ENCODE results near the gene DEXI. TPM values are rescaled to one million over a fixed set of nuclear protein-coding genes. Genes with fewer than 3 reads are reported as not detected.

Gene DEXI
- total RNA-seq, 4 donors from 2014 or later = 66.5 to 89.2 (median 74.6) TPM

GRCh38 chr16:10939649-10940234 lies 2.5 kb downstream of the DEXI start:
- TF ChIP-seq CTCF (IDR thresholded peaks at IDR 0.05) (no peak), POLR2A (IDR thresholded peaks at IDR 0.05) (no peak)
- peak overlapping the region in 1 of 3 donors; percentile 85 for H3K4me3 ChIP-seq (replicated peaks in 1 of 3)
- intact Hi-C loops (cut with DNase I) = no loop called here
- 80% methylated on average over 7 of the region's 7 CpGs for WGBS, 2 donors
- DNase-seq = no peak
- H3K27me3 ChIP-seq = no peaks in the 10 kb centered on the region
- H3K36me3 ChIP-seq = no peaks in the 10 kb centered on the region
- H3K9me3 ChIP-seq = no peaks in the 10 kb centered on the region
- peak overlapping the region in 1 of 3 donors; percentile 53 for H3K27ac ChIP-seq
- H3K4me1 ChIP-seq = peaks cover 65 to 75% of the 10 kb centered on the region in 2 donors

GRCh38 chr16:10938796-10939648 lies 3.2 kb downstream of the DEXI start:
- Histone ChIP-seq H3K4me3 (replicated peaks in 1 of 3) (no peak overlapping the region), H3K4me1 (peaks cover 65 to 76% of the 10 kb centered on the region in 2 donors), H3K36me3 (no peaks in the 10 kb centered on the region), H3K9me3 (no peaks in the 10 kb centered on the region), H3K27me3 (no peaks in the 10 kb centered on the region), H3K27ac (peak overlapping the region in 1 of 3 donors; percentile 53)
- TF ChIP-seq CTCF (IDR thresholded peaks at IDR 0.05) (no peak), POLR2A (IDR thresholded peaks at IDR 0.05) (no peak)
- WGBS, 2 donors = 61 to 68% methylated on average over 7 of the region's 7 CpGs
- DNase-seq = no peak
- intact Hi-C loops (cut with DNase I) = no loop called here

GRCh38 chr16:10938321-10938720 lies 3.9 kb downstream of the DEXI start:
- Histone ChIP-seq H3K27ac (peak overlapping the region in 2 of 3 donors; percentile 48 to 53), H3K27me3 (no peaks in the 10 kb centered on the region), H3K4me1 (peaks cover 62 to 69% of the 10 kb centered on the region in 2 donors), H3K36me3 (peaks cover 0 to 3% of the 10 kb centered on the region in 2 donors), H3K9me3 (no peaks in the 10 kb centered on the region), H3K4me3 (replicated peaks in 1 of 3) (no peak overlapping the region)
- WGBS, 2 donors = 77 to 82% methylated on average over 6 to 7 of the region's 7 CpGs
- intact Hi-C loops (cut with DNase I) = no loop called here
- DNase-seq = no peak
- TF ChIP-seq CTCF (IDR thresholded peaks at IDR 0.05) = no peak

GRCh38 chr16:10937068-10937859 lies 5.0 kb downstream of the DEXI start:
- H3K4me3 ChIP-seq (replicated peaks in 1 of 3) = no peak overlapping the region
- WGBS, 2 donors = 15 to 25% methylated on average over 7 to 11 of the region's 11 CpGs
- DNase-seq = peak; percentile 72 to 82
- peaks cover 56 to 61% of the 10 kb centered on the region in 2 donors for H3K4me1 ChIP-seq
- H3K9me3 ChIP-seq = no peaks in the 10 kb centered on the region
- TF ChIP-seq POLR2A (IDR thresholded peaks at IDR 0.05) (no peak), CTCF (IDR thresholded peaks at IDR 0.05) (no peak)
- peak overlapping the region; percentile 48 to 70 (median 62) for H3K27ac ChIP-seq
- H3K27me3 ChIP-seq = no peaks in the 10 kb centered on the region
- H3K36me3 ChIP-seq = peaks cover 0 to 4% of the 10 kb centered on the region in 2 donors
- intact Hi-C loops (cut with DNase I) = no loop called here

All from thyroid gland (tissue), 4 donors.